Stimulated activated CD4-positive, alpha-beta T cell treated with anti-CD3 and anti-CD28 coated beads, Interleukin-12 subunit alpha, Interleukin-12 subunit beta, amount 100 ng/mL, for 48 hours (primary cell): ENCODE measurements around the gene SLC22A23.
"Not testable (repeated sequence)": the region's sequence is repeated elsewhere in the genome, so short reads cannot be mapped to it uniquely, and the experiment has no call there.

Source experiments
- DNase-seq, 3 donors: peaks; one replicate each; pipeline ENCODE4 v3.0.0-alpha.2; 2020; ENCODE audit warnings: low read depth in 2 of 3, low spot score in 1 of 3

Gene SLC22A23

DNA sequence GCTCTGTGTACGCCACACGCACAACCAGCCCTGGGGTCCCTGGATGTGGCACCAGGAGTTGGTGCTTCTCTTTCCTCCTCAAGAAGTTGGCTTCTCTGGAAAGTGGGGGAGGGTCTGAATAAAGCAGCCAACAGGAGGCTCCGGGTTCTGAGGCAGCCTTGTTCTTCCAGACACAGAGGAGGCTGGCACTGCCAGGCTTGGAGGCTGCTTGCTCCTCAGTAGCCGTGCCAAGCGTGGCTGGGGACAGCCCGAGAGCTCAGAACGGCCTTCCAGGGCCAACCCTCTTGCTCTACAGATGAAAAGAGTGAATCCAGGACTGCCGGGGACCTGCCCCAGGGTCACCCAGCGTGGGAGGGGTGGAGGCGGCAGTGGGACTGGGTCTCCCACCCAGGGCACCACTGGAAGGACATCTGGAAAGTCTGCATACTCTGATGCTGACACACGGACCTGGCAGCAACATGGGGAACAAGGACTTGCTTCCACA is 70.4 kb downstream of the SLC22A23 start:
- no peak for DNase-seq

DNA sequence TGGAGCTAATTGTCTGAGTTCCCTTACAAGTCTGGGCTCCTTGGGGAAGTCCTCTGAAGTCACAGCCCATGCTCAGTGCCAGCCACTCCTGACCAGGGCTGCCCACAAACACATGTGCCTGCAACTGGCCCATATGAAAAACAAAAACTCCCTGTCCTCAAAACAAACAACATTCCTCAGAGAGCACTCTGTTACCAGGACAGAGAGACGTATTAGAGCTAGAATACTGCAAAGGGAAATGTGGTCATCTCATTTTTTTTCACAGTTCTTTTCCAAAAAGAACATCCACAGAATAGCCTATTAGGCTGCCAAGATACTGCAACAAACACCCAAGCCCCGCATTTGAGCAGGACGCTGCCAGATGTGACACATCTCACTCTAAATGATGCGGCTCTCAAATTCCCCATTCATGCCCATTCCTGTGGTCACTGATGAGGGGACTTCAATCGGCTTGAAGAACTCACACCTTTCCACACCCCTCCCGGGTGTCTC is 71.1 kb downstream of the SLC22A23 start:
- DNase-seq: no peak

DNA sequence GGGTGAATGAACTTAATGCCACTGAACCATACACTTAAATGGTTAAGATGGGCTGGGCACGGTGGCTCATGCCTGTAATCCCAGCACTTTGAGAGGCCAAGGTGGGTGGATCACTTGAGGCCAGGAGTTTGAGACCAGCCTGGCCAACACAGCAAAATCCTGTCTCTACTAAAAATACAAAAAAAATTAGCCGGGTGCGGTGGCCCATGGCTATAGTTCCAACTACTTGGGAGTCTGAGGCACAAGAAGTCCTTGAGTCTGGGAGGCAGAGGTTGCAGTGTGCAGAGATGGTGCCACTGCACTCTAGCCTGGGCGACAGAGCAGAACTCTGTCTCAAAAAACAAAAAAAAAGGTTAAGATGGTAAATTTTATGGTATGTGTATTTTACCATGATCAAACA is 71.7 kb downstream of the SLC22A23 start:
- DNase-seq: not testable (repeated sequence)

DNA sequence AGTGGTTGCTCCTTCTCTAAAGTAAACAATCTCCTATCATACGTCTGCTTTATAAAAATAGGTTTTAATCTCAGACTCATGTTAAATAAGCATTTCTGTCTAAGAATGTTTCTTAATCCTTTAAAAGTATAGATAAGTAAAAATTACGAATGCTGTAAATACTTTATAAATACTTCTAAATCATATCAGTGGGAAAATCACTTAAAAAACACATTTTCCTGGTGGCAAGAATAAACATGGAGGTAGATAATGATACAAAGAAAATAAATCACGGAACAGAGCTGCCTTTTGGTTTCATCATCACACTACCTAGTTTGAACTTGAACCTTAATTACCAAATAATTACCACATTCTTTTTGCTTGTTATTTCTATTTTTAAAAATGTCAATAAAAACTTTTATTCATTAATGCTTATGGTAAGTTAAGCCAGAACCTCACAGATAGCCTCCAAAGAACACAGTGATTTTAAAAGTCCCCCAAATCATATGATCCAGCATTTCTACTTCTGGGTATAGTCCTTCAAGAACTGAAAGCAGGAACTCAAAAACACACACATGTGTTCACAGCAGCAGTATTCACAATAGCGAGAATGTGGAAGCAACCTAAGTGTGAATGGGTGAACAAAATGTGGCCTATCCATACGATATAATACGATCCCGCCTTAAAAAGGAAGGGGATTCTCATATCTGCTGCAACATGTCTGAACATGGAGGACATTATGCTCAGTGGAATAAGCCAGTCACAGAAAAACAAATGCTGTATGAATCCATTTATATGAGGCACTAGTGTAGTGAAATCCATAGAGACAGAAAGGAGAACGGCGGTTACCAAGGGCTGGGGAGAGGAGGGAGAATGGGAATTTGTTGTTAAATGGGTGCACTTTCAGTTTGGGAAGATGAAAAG is 72.4 kb downstream of the SLC22A23 start:
- no peak for DNase-seq

DNA sequence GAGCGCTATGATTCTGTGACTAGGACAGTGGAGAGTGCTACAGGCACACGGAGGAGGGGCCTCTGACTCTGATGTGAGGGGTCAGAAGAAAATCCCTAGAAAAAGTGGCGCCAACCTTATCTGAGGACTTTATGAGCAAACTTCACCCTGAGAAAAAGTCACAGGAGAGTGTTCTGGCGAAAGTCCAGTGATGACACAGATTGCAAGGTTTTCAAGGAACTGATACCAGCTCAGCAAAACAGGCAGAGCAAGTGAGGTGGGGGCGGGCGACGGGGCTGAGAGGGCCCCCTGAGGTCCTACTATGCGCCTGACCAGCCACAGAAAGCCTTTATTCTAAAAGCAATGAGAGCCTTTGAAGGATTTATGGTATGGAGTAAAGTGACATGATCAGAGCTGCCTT is 73.3 kb downstream of the SLC22A23 start:
- no peak for DNase-seq

DNA sequence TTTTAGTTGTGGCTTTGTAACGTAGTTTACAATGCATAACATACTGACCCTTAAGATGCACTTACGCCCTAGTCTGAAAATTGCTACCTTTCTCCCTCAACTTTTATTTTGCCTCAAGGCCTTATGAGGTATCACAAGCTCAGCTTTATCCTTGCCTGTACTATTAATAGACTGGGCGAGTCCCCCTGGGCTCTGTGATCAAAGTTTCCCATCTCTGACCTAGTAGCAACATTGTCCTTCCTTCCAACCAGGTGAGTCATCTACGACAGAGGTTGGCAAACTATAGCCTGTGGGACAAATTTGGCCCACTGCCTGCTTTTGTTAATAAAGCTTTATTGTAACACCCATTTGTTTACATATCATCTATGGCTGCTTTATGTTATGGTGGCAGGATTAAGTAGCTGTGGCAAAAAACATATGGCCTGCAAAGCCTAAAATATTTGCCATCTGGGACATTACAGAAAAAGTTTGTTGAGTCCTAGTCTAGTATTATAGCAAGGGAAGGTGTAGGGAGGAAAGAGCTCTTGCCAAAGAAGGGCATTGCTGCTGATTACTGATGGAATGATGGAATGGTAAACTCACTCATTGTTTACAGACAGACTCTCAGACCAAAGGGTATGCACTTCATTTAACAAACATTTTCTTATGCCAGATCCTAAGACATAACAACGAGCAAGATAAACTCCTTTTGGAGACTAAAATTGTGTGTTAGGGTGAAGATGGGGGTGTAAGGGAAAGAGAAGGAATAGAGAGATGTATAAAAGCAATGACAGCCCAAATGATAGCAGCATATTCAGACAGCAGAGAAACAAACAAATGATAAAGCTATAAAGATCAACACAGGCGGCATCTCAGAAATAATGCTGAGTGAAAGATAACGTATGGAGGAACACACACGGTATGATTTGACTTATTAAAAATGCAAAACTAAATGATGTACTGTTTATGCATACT is 74.2 kb downstream of the SLC22A23 start:
- DNase-seq: no peak

DNA sequence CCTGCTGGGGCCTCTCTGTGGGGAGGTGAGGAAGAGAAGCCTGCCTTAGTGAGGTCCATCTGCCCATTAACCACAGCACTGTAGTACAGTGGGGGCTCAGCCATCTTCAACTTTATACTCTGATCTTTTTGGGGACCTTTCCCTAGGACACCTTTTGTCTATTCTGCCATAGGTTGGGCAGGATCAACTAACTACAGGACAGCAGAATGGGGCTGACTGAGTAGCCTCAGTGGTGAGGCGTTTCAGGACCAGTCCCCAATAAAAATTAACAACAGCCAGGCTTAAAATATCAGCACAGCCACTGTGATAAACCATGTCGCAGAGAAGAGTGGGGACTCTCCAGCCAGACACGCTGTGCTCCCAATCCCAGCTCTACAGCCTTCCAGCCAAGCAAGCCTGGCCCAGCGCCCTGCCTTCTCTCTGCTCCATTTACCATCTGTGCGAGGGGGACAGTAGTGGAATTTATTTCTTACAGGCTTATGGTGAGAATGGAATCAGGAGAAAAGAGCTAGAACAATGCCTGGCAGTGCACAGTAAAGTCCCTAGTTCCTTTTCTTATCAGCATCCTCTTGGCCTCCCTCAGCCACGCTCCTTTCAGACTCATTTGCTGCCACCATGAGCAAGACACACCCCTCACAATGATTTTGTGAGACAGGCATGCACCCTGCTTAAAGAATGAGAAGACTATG is 75.5 kb downstream of the SLC22A23 start:
- no peak for DNase-seq

DNA sequence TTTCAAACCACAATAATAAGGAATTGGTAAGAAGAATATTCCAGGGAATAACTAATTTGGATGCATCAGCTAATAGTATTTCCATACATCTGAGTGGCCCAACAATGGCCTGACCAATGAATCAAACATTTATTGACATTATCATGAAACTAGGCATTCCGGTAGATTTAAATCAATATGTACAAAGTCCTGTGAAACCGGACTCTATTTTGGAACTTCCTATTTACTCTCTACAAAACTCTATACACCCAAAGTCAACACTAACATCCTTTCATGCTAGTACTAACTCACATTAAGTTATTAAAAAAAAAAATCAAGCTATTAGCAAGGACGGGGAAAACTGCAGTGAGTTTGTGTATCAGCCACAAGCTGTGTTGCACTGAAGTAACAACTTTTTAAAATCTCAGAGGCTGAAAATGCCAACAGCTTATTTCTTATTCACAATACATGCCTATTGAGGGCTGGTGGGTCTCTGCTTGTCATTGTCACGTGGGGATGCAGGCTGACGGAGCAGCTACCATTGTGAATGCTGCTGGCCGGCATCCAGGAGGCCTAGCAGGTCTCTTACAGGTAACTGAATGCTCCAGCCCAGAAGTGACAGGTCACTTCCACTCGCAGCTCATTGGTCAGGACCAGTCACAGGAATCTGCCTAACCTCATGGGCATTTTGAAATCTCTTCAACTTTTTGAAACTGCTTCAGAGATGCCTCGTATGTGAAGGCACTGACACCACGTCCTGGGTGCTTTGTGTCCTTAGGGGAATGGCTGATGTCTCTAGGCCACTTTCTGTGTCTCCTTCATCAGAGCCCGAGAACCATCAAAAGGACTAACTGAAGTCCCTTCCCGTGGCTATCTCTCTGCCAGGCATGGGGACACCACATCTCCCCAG is 76.3 kb downstream of the SLC22A23 start:
- DNase-seq: no peak

DNA sequence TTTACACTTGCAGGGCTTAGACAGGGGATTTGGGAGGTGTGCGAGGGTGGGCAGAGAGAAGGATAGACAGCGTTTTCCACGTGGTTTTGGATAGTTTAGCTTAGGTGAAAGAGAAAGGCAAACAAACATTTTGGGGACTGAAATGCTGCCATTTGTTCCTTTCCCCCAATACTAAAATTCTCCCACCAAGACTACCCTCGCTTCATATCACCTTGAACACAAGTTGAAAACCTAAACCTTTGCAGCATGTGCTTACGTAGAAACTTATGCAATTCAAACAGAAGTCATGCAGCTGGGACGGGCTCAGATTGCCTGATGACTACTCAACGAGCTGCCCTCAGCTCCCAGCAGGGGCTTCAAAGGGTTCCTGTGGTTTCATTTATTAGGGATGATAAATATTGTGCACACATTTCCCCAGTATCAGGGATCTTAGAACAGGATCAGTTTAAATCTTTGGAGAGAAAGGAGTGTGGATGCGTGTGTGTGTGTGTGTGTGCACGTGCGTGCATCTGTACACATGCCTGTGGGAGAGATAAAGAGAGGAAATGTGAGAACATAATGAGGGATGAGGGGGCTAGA is 77.3 kb downstream of the SLC22A23 start:
- DNase-seq: no peak

DNA sequence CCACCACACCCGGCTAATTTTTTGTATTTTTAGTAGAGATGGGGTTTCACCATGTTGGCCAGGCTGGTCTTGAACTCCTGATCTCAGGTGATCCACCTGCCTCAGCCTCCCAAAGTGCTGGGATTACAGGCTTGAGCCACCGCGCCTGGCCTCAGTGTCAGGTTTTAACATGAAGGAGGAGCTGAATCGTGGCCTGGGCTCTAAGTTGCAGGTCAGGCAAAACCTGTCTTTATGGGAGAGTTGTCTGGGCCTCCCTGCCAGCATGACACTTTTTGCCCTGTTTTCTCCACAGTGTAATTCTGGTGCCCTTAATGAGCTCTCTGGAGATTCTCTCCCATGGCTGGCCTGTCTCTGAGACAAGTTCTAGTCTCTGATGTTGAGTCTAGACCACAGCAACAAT is 78.0 kb downstream of the SLC22A23 start:
- DNase-seq: not testable (repeated sequence)

DNA sequence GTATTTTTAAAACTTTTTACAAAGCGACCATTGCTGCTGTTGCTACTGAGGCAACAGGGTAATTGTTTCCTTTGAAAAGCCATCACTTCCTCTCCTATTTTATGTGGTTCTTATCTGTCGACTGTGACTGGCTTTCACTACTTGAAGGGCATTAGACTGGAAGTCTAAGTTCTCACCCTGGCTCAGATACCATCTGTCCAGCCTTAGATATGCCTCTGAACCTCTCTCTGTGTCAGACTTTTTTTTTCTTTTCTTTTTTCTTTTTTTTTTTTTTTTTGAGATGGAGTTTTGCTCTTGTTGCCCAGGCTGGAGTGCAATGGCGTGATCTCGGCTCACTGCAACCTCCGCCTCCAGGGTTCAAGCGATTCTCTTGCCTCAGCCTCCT is 78.5 kb downstream of the SLC22A23 start:
- DNase-seq: not testable (repeated sequence)

DNA sequence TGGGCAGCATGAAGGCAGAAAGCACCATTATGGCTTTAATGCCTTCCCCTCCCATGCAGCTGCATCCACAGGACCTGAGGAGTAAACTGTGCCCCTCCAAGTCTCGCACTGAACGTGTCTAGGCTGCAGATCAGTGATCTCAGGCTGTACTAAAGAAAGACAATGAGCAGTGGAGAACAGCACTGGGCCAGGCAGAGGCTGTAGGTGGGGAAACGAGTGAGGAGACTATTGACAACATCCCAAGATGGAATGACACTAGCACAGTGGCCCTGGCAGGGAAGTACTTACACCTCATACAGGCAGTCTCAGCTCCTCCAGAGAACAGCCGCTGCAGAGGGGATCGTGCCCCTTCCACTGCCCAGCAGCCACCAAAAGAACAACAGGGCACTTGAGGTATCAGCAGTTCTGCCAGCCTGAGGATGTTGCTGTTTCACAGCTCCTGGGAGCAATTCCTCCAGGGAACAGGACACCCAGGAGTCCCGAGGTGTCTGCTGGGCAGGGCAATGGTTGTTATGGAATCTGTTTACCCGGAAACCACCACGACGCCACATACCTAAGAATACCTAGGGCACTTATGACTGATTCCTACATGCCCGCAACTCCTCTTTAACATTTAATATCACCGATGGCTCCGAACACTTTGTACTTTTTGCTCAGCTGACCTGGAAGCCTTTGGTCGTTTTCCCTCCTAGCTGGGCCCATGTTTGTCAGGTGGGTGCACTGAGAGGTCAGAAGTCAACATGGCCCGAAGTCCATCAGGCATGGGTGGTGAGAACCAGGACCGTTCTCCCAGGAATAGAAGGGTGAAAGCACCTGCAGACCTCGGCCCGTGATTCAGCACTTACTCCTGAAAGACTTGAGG is 79.1 kb downstream of the SLC22A23 start:
- no peak for DNase-seq

DNA sequence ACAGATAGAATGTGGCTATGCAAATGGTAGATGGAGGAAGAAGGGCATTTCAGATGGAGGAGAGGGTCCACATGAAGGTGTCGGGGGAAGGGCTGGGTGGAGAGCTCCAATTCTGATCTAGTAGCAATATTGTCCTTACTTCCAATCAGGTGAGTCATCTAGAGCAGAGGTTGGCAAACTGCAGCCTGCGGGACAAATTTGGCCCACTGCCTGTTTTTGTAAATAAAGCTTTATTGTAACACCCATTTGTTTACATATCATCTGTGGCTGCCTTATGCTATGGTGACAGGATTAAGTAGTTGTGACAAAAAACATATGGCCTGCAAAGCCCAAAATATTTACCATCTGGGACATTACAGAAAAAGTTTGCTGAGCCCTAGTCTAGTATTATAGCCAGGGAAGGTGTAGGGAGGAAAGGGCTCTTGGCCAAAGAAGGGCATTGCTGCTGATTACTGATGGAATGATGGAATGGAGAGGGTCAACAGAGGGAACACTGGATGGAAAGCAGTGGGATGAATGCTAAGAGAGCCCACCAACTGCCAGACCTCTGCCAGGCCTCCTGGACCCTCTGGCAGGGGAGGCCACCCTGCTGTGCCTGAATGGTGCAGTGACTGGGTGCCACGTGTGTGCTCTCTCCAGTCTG is 79.8 kb downstream of the SLC22A23 start:
- no peak for DNase-seq

DNA sequence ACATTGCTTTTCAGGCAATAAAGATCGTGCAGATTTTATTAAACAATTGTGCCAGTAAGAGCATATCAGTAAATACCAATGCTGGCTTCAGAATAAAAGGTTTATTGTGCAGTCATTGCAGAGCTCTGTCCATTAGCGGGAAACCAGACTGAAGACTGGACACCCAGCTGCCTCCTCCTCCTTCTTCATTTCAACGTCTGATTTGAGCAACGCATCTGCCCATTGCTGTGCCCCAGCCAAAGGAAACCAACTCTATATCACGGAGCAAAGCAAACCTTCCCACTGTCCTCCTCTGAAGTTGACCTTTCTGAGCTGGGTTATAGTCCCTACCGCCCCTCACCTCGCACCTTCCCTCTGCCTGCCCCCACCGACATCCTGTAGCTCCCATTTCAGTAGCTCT is 80.8 kb downstream of the SLC22A23 start:
- no peak for DNase-seq

DNA sequence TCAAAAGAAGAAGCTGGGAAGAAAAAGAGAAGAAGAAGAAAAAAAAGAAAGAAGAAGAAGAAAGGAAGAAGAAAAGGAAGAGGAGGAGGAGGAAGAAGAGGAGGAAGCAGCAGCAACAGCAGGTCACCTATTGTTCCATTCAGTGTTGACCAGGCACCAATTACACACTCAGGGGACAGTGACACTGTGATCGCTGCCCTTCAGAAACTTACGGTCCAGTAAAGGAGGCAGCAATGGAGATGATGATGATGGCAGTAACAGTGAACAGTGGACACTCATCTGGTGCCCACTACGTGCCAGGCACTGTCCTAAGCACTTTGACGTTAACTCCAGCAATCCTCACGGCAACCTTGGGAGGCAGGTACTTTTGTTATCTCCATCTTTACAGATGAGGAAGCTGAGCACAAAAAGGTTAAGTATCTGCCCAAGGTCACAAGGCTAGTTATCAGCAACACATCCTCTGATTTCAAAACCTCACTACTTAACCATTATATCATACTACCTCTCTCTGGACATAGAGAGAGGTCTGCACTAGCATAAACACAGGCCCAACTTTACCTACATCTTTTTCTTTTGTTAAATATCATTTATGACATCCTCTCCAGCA is 83.2 kb downstream of the SLC22A23 start:
- DNase-seq: no peak

DNA sequence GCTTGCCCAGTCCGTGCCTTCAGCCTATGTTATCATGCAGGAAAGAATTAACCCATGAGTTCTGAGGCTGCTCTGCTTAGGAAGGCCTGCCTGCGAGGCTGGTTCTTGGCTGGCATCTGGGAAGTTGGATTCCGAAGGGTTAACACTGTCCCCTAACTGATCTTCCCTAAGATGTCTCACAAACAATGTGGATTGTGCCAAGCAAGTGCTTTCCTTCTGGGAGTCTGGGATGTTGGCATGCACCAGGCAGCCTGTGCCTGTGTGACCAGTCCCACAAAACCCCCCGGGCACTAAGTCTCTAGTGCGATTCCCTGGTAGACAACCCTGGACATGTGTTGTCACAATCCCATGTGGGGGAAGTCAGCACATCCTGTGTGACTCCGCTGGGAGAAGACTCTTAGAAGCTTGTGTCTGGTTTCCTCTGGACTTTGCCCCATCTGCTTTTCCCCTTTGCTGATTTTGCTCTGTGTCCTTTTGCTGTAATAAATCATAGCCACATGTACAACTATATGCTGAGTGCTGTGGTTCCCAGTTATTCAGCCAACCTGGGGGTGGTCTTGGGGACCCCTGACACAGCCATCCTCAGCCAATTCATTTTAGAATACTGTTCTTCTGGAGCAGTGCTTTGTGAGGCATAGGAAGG is 83.8 kb downstream of the SLC22A23 start:
- DNase-seq: no peak

DNA sequence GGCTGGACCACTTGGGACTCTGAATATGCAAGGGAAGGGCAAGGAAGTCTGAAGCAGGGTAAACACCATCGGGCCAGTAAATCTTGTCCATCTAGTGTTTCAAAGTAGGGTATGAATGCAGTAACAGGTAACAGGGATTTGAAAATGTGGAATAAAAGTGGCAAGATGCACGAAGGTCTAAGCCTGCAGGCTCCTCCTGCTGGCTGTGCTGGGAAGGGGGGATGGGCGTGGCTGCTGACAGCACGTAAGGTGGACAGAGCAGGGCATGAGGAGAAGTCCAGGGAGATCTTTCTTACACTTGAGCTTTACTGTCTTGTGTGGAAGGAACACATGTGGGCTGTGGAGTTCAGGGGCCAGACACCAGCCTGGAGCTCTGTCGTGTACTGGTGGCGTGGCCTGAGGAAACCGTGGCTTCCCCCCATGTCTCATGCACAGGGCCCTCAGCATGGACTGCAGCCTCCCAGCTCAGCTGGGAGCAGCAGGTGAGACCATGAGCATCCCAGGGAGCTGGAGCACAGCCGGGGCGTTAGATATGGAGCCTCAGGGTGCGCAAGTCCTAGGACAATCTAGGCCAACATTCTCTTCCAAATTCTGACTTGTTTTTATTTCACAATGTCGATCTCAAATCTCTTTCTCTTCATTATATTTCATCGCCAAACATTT is 84.5 kb downstream of the SLC22A23 start:
- no peak for DNase-seq
